ELF-1 (cell line): ENCODE results near the gene PPHLN1.
"Not testable (repeated sequence)": the region's sequence is repeated elsewhere in the genome, so short reads cannot be mapped to it uniquely, and the experiment has no call there.

Experiments
- DNase-seq: peaks from one replicate; pipeline ENCODE4 v3.0.0-alpha.2; 2016; ENCODE audit warnings: low read depth, low spot score

PPHLN1 gene

GRCh38 chr12:42322567-42322966 is 3.4 kb upstream of the PPHLN1 start:
- no peak for DNase-seq

GRCh38 chr12:42323856-42324255 is 2.1 kb upstream of the PPHLN1 start:
- DNase-seq = no peak

DNA sequence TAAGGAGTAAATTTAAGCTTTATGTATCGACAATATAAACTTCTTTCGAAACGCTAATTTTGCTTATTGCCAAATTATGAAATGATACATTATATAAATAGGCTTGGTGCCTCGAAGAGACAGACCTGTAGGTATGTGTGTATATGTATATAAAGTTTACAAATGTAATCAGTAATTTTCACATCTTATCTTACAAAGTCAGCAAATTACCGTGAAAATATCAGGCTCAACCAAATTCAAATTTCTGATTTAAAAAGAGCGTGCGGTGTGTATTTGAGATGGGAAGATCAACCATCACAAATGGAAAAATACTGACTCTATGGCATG is 678 bp upstream of the PPHLN1 start:
- DNase-seq = no peak

GRCh38 chr12:42326541-42327226 is 717 bp downstream of the PPHLN1 start:
- DNase-seq = peak; percentile 43

DNA sequence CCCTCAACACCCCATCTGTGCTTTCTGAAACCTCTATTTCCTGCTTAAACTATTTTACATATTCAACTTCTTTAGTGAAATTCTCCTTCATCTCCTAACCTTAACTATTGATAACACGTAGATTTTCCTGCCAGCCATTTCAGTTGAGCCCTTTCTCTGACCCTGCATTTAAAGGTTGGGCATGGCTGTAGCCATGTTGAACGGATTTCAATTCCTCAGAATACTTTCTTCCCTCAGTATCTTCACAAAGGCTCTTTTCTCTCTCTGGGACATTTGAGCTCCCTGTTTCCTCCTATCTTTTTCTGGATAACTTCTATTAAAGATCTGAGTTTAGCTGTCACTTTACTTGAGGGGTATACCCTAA is 1.2 kb downstream of the PPHLN1 start:
- DNase-seq = no peak

- DNase-seq = not testable (repeated sequence)
Measured at GRCh38 chr12:42330097-42330496, 4.1 kb downstream of the PPHLN1 start.

- no peak for DNase-seq
Measured at GRCh38 chr12:42332301-42333285, 6.6 kb downstream of the PPHLN1 start.

GRCh38 chr12:42336286-42336685 is 10.3 kb downstream of the PPHLN1 start:
- DNase-seq = peak; percentile 32

GRCh38 chr12:42338280-42338679 is 12.3 kb downstream of the PPHLN1 start:
- DNase-seq = no peak

GRCh38 chr12:42342028-42342427 is 16.1 kb downstream of the PPHLN1 start:
- DNase-seq = no peak

DNA sequence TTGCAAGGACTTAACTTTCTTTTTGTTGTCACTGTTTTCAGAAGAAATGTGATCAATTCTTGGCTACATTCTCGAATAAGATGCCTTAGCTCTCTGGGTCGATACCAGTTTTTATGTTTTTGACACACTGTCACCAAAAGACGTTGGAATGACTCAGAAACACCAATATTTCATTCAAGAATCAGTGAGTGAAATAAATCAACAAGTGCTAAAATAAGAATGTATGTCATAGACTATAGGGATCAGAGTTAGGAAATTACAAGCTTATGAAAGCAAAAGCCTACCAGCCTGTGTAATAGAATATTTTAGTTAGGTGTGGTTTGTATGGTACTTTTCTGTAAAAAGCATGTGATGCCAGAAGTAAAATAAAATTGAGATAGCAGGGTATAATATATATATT is 17.8 kb downstream of the PPHLN1 start:
- no peak for DNase-seq

GRCh38 chr12:42346403-42347002 is 20.5 kb downstream of the PPHLN1 start:
- DNase-seq = no peak

- DNase-seq = not testable (repeated sequence)
Measured at GRCh38 chr12:42349119-42350020, 23.4 kb downstream of the PPHLN1 start.

GRCh38 chr12:42350021-42350407 is 24.0 kb downstream of the PPHLN1 start:
- not testable (repeated sequence) for DNase-seq

GRCh38 chr12:42356344-42356743 is 30.4 kb downstream of the PPHLN1 start:
- DNase-seq = no peak

GRCh38 chr12:42360747-42361403 is 34.9 kb downstream of the PPHLN1 start:
- no peak for DNase-seq

GRCh38 chr12:42361909-42362646 is 36.1 kb downstream of the PPHLN1 start:
- DNase-seq = no peak

- no peak for DNase-seq
Measured at GRCh38 chr12:42362647-42363260, 36.8 kb downstream of the PPHLN1 start.

- peak; percentile 45 for DNase-seq
Measured at GRCh38 chr12:42364692-42365091, 38.7 kb downstream of the PPHLN1 start.

GRCh38 chr12:42365486-42365885 is 39.5 kb downstream of the PPHLN1 start:
- no peak for DNase-seq
